Activated CD4-positive, alpha-beta T cell treated with anti-CD3 and anti-CD28 coated beads, Interleukin-2, amount 10 ng/mL, durations not matched to agents 7 days and 5 days (primary cell): Measurements from ENCODE around the gene RBP3. TPM values are rescaled to one million over a fixed set of nuclear protein-coding genes. Genes with fewer than 3 reads are reported as not detected.
"Not testable (repeated sequence)": the region's sequence is repeated elsewhere in the genome, so short reads cannot be mapped to it uniquely, and the experiment has no call there.

Source experiments
- CTCF ChIA-PET: fragments of 350-600 bp; sonication (Branson Sonifier 250); formaldehyde crosslinking; loops from one replicate; lab custom pipeline; 2021; ENCODE audit warnings: antibody characterized with exemption; lab: Charles Lee
- POLR2A ChIA-PET: fragments of 350-600 bp; sonication (Branson Sonifier 250); formaldehyde crosslinking; loops from one replicate; lab custom pipeline; 2021; ENCODE audit warnings: antibody characterized with exemption; lab: Charles Lee
- DNase-seq: peaks from one replicate; pipeline ENCODE4 v3.0.0-alpha.2; 2020
- H3K27ac Mint-ChIP-seq: one replicate; pipeline ENCODE4 v1.8.0; 2021; ENCODE audit warnings: mild to moderate bottlenecking, moderate library complexity, mixed read lengths
- H3K27me3 Mint-ChIP-seq: one replicate; pipeline ENCODE4 v1.8.0; 2021; ENCODE audit warnings: mixed read lengths
- H3K36me3 Mint-ChIP-seq: one replicate; pipeline ENCODE4 v1.8.0; 2021; ENCODE audit warnings: low read depth, mixed read lengths
- H3K4me1 Mint-ChIP-seq: one replicate; pipeline ENCODE4 v1.8.0; 2021; ENCODE audit warnings: mixed read lengths
- H3K4me3 Mint-ChIP-seq: one replicate; pipeline ENCODE4 v1.8.0; 2021; ENCODE audit warnings: mild to moderate bottlenecking, moderate library complexity, mixed read lengths
- H3K9me3 Mint-ChIP-seq: one replicate; pipeline ENCODE4 v1.8.0; 2021; ENCODE audit warnings: mixed read lengths
- total RNA-seq, 2 experiments: library from RNA; stranded (reverse); gene quantifications; one replicate each; pipeline ENCODE4 v1.2.3, GENCODE V29; 2021

Gene RBP3
- total RNA-seq, 2 experiments from 2014 or later, result not detected

GRCh38 chr10:47379445-47379785 lies 31.3 kb downstream of the RBP3 start:
- Mint-ChIP-seq H3K4me3 (no peak overlapping the region), H3K4me1 (peaks cover 22% of the 10 kb centered on the region), H3K9me3 (no peaks in the 10 kb centered on the region), H3K36me3 (no peaks in the 10 kb centered on the region), H3K27ac (no peak overlapping the region), H3K27me3 (peaks cover 69% of the 10 kb centered on the region)
- ChIA-PET POLR2A (no interaction called here), CTCF (interaction anchor here (1.0 kb wide), 1 partner anchor 10 kb away, joined by 3 read pairs; no protein-coding TSS in a partner anchor)
- no peak for DNase-seq

GRCh38 chr10:47379901-47380300 lies 31.7 kb downstream of the RBP3 start:
- Mint-ChIP-seq H3K9me3 (no peaks in the 10 kb centered on the region), H3K27ac (no peak overlapping the region), H3K4me3 (no peak overlapping the region), H3K4me1 (peaks cover 24% of the 10 kb centered on the region), H3K27me3 (peaks cover 71% of the 10 kb centered on the region), H3K36me3 (no peaks in the 10 kb centered on the region)
- DNase-seq, result no peak
- CTCF ChIA-PET, result interaction anchor here (1.0 kb wide), 1 partner anchor 10 kb away, joined by 3 read pairs; no protein-coding TSS in a partner anchor
- POLR2A ChIA-PET, result no interaction called here

- H3K27me3 Mint-ChIP-seq, result peaks cover 73% of the 10 kb centered on the region
Observed at GRCh38 chr10:47380341-47381102, 32.4 kb downstream of the RBP3 start.

GRCh38 chr10:47381103-47381395 lies 32.9 kb downstream of the RBP3 start:
- peaks cover 72% of the 10 kb centered on the region for H3K27me3 Mint-ChIP-seq
- POLR2A ChIA-PET, result interaction anchor here (0.6 kb wide), 1 partner anchor 1098 kb away, joined by 4 read pairs; no protein-coding TSS in a partner anchor
- H3K9me3 Mint-ChIP-seq, result peaks cover 6% of the 10 kb centered on the region
- DNase-seq, result no peak
- H3K4me1 Mint-ChIP-seq, result peaks cover 25% of the 10 kb centered on the region
- no peaks in the 10 kb centered on the region for H3K36me3 Mint-ChIP-seq
- H3K27ac Mint-ChIP-seq, result no peak overlapping the region
- CTCF ChIA-PET, result no interaction called here
- H3K4me3 Mint-ChIP-seq, result no peak overlapping the region

More at GRCh38 chr10:47380341-47381102, 32.4 kb downstream of the RBP3 start:
- Mint-ChIP-seq H3K4me1 (peaks cover 25% of the 10 kb centered on the region), H3K27ac (no peak overlapping the region), H3K9me3 (peaks cover 2% of the 10 kb centered on the region), H3K4me3 (no peak overlapping the region), H3K36me3 (no peaks in the 10 kb centered on the region)
- no peak for DNase-seq
- ChIA-PET POLR2A (interaction anchor here (0.6 kb wide), 1 partner anchor 1098 kb away, joined by 4 read pairs; no protein-coding TSS in a partner anchor), CTCF (no interaction called here)

GRCh38 chr10:47381427-47382379 lies 33.5 kb downstream of the RBP3 start:
- no peak overlapping the region for H3K27ac Mint-ChIP-seq
- no peak for DNase-seq
- H3K9me3 Mint-ChIP-seq, result peaks cover 6% of the 10 kb centered on the region
- no peak overlapping the region for H3K4me3 Mint-ChIP-seq
- peaks cover 25% of the 10 kb centered on the region for H3K4me1 Mint-ChIP-seq
- CTCF ChIA-PET, result no interaction called here
- H3K27me3 Mint-ChIP-seq, result peaks cover 67% of the 10 kb centered on the region
- POLR2A ChIA-PET, result no interaction called here
- no peaks in the 10 kb centered on the region for H3K36me3 Mint-ChIP-seq

GRCh38 chr10:47383261-47384147 lies 35.3 kb downstream of the RBP3 start:
- Mint-ChIP-seq H3K27ac (peak overlapping the region; percentile 2), H3K4me3 (peak overlapping the region; percentile 74), H3K27me3 (peaks cover 58% of the 10 kb centered on the region), H3K9me3 (peaks cover 13% of the 10 kb centered on the region), H3K4me1 (peaks cover 25% of the 10 kb centered on the region), H3K36me3 (no peaks in the 10 kb centered on the region)
- DNase-seq, result no peak
- CTCF ChIA-PET, result no interaction called here
- POLR2A ChIA-PET, result no interaction called here

GRCh38 chr10:47384148-47384921 lies 36.2 kb downstream of the RBP3 start, which contains the start of gene ZNF488:
Gene ZNF488, minus strand, starts transcription at chr10:47384293. Its CDS starts 15,464 bp downstream, at chr10:47368829.
- peak within 1 kb of the TSS; percentile 2 for H3K27ac Mint-ChIP-seq
- ChIA-PET POLR2A (no interaction called here), CTCF (no interaction called here)
- DNase-seq, result peak; percentile 71
- peaks cover 55% of the 10 kb centered on the region for H3K27me3 Mint-ChIP-seq
- peaks cover 13% of the 10 kb centered on the region for H3K9me3 Mint-ChIP-seq
- peak within 1 kb of the TSS; percentile 86 for H3K4me3 Mint-ChIP-seq
- no peaks in the 10 kb centered on the region for H3K36me3 Mint-ChIP-seq
- H3K4me1 Mint-ChIP-seq, result peaks cover 25% of the 10 kb centered on the region

- CTCF ChIA-PET, result interaction anchor here (0.6 kb wide), 1 partner anchor 1028 kb away, joined by 3 read pairs; no protein-coding TSS in a partner anchor
- H3K4me1 Mint-ChIP-seq, result peaks cover 12% of the 10 kb centered on the region
- H3K27me3 Mint-ChIP-seq, result peaks cover 48% of the 10 kb centered on the region
- H3K4me3 Mint-ChIP-seq, DNase-seq, POLR2A ChIA-PET, H3K36me3 Mint-ChIP-seq, H3K27ac Mint-ChIP-seq: not testable (repeated sequence)
- H3K9me3 Mint-ChIP-seq, result peaks cover 13% of the 10 kb centered on the region
Observed at GRCh38 chr10:47386104-47386503, 37.9 kb downstream of the RBP3 start.

- H3K4me1 Mint-ChIP-seq, result peaks cover 6% of the 10 kb centered on the region
- H3K9me3 Mint-ChIP-seq, result peaks cover 13% of the 10 kb centered on the region
- ChIA-PET CTCF (no interaction called here), POLR2A (no interaction called here)
- no peak overlapping the region for H3K4me3 Mint-ChIP-seq
- no peaks in the 10 kb centered on the region for H3K36me3 Mint-ChIP-seq
- peaks cover 48% of the 10 kb centered on the region for H3K27me3 Mint-ChIP-seq
- no peak for DNase-seq
- no peak overlapping the region for H3K27ac Mint-ChIP-seq
Observed at GRCh38 chr10:47388879-47389278, 40.7 kb downstream of the RBP3 start.

GRCh38 chr10:47389619-47390018 lies 41.5 kb downstream of the RBP3 start:
- no peak for DNase-seq
- Mint-ChIP-seq H3K27me3 (peaks cover 53% of the 10 kb centered on the region), H3K4me3 (no peak overlapping the region), H3K36me3 (no peaks in the 10 kb centered on the region), H3K4me1 (peaks cover 4% of the 10 kb centered on the region), H3K27ac (no peak overlapping the region), H3K9me3 (peaks cover 13% of the 10 kb centered on the region)
- ChIA-PET POLR2A (no interaction called here), CTCF (no interaction called here)

GRCh38 chr10:47396311-47396717 lies 48.2 kb downstream of the RBP3 start:
- Mint-ChIP-seq H3K4me3 (no peak overlapping the region), H3K4me1 (peaks cover 3% of the 10 kb centered on the region), H3K27ac (no peak overlapping the region), H3K36me3 (no peaks in the 10 kb centered on the region), H3K27me3 (peaks cover 50% of the 10 kb centered on the region), H3K9me3 (no peaks in the 10 kb centered on the region)
- ChIA-PET CTCF (no interaction called here), POLR2A (no interaction called here)
- DNase-seq, result no peak

GRCh38 chr10:47397256-47397655 lies 49.1 kb downstream of the RBP3 start:
- ChIA-PET CTCF (no interaction called here), POLR2A (no interaction called here)
- Mint-ChIP-seq H3K4me1 (peaks cover 3% of the 10 kb centered on the region), H3K27ac (no peak overlapping the region), H3K36me3 (no peaks in the 10 kb centered on the region), H3K4me3 (no peak overlapping the region), H3K27me3 (peaks cover 43% of the 10 kb centered on the region), H3K9me3 (no peaks in the 10 kb centered on the region)
- no peak for DNase-seq
